ENCODE results near the gene ASB13. TPM values are rescaled to one million over a fixed set of nuclear protein-coding genes. Genes with fewer than 3 reads are reported as not detected.

ASB13 gene
- total and polyA plus RNA-seq, 2 donors (not counting 1 experiment from before 2014, with no cell fraction given) = 2.5 to 4.4 TPM

DNA sequence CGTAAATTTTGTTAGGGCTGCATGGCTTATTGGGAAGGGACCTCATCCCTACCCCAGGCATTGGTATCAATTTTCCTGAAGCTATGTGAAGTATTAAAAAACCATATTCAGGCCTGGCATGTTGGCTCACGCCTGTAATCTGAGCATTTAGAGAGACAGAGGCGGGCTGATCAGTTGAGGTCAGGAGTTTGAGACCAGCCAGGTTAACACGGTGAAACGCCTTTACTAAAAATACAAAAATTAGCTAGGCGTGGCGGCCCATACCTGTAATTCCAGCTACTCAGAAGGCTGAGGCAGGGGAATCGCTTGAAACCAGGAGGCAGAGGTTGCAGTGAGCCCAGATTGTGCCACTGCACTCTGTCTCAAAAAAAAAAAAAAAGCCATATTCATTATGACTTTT lies 25.4 kb upstream of the ASB13 start:
- Histone ChIP-seq H3K4me2 (replicated peaks; ENCODE audit: low read depth, low read length, poor library complexity, severe bottlenecking) (peak overlapping the region; percentile 96), H3K4me1 (ENCODE audit: control insufficient read depth in 2 of 2, insufficient read depth in 2 of 2, low read length in 2 of 2) (peaks cover 43 to 52% of the 10 kb centered on the region in 2 donors), H2AFZ (ENCODE audit: insufficient read depth, low read depth, low read length, poor library complexity, severe bottlenecking) (no peak overlapping the region), H3K27me3 (replicated peaks in 1 of 4; ENCODE audit: control extremely low read depth in 1 of 4, control insufficient read depth in 3 of 4, insufficient read depth in 4 of 4, low read length in 3 of 4) (no peaks in the 10 kb centered on the region), H3K9me3 (ENCODE audit: control extremely low read depth in 1 of 3, control insufficient read depth in 2 of 3, insufficient read depth in 1 of 3, low read length in 2 of 3) (no peaks in the 10 kb centered on the region), H3K4me3 (ENCODE audit: control extremely low read depth in 1 of 5, extremely low read depth in 1 of 5, insufficient read depth in 1 of 5, low read depth in 2 of 5, low read length in 4 of 5) (peak overlapping the region in 1 of 5 experiments; percentile 72), H3K79me2 (ENCODE audit: control insufficient read depth, insufficient read depth, low read length) (peaks cover 99% of the 10 kb centered on the region), H4K20me1 (ENCODE audit: control insufficient read depth, insufficient read depth, low read length, poor library complexity, severe bottlenecking) (peaks cover 47% of the 10 kb centered on the region), H3K36me3 (replicated peaks in 1 of 2; ENCODE audit: control extremely low read depth in 1 of 2, control insufficient read depth in 1 of 2, extremely low read depth in 1 of 2, insufficient read depth in 2 of 2, low read length in 1 of 2) (peaks cover 0 to 3% of the 10 kb centered on the region in 2 experiments), H3K27ac (ENCODE audit: low read length in 2 of 2) (no peak overlapping the region), H3K9ac (ENCODE audit: low read length) (no peak overlapping the region)
- Mint-ChIP-seq H3K4me3 (peak overlapping the region; percentile 35), H3K4me1 (peaks cover 60% of the 10 kb centered on the region), H3K27me3 (no peaks in the 10 kb centered on the region), H3K27ac (no peak overlapping the region), H3K9me3 (ENCODE audit: insufficient read depth) (no peaks in the 10 kb centered on the region)
- 51% methylated on average over 3 of the region's 8 CpGs for WGBS (ENCODE audit: insufficient coverage)
- TF ChIP-seq, protein P1, sequence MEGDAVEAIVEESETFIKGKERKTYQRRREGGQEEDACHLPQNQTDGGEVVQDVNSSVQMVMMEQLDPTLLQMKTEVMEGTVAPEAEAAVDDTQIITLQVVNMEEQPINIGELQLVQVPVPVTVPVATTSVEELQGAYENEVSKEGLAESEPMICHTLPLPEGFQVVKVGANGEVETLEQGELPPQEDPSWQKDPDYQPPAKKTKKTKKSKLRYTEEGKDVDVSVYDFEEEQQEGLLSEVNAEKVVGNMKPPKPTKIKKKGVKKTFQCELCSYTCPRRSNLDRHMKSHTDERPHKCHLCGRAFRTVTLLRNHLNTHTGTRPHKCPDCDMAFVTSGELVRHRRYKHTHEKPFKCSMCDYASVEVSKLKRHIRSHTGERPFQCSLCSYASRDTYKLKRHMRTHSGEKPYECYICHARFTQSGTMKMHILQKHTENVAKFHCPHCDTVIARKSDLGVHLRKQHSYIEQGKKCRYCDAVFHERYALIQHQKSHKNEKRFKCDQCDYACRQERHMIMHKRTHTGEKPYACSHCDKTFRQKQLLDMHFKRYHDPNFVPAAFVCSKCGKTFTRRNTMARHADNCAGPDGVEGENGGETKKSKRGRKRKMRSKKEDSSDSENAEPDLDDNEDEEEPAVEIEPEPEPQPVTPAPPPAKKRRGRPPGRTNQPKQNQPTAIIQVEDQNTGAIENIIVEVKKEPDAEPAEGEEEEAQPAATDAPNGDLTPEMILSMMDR (IDR thresholded peaks at IDR 0.05) = no peak
- TF ChIP-seq EZH2 (IDR thresholded peaks at IDR 0.05; ENCODE audit: borderline replicate concordance, insufficient read depth, low read depth, low read length, poor library complexity, severe bottlenecking) = no peak
- intact Hi-C loops (cut with micrococcal nuclease) = loop anchor here (2.0 kb wide), 1 partner anchor 15 kb away; no protein-coding TSS in a partner anchor
- ChIA-PET CTCF (interaction anchor here (0.7 to 1.9 kb wide), 4 partner anchors 13 to 63 kb away, joined by 3 to 7 read pairs (median 4); no protein-coding TSS in a partner anchor), POLR2A (interaction anchor here (0.6 to 0.8 kb wide), 3 partner anchors 9 to 86 kb away, joined by 3 to 11 read pairs (median 4); no protein-coding TSS in a partner anchor)
- DNase-seq = no peak
- ATAC-seq (ENCODE audit: low read depth) = no peak

DNA sequence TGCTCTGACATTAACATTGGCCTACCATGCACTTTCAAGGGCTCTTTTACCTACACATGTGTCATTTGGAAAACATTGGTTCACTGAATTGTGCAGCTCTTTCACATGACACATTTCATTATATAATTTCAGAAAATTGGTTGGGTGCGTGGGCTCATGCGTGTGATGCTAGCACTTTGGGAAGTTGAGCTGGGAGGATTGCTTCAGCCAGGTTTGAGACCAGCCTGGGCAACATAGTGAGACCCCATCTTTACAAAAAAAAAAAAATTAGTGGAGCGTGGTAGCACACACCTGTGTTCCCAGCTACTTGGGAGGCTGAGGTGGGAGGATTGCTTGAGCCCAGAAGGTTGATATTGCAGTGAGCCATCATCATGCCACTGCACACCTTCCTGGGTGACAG lies 22.2 kb upstream of the ASB13 start:
- Histone ChIP-seq H3K4me1 (ENCODE audit: control insufficient read depth in 2 of 2, insufficient read depth in 2 of 2, low read length in 2 of 2) (peaks cover 50 to 53% of the 10 kb centered on the region in 2 donors), H3K4me3 (ENCODE audit: control extremely low read depth in 1 of 5, extremely low read depth in 1 of 5, insufficient read depth in 1 of 5, low read depth in 2 of 5, low read length in 4 of 5) (no peak overlapping the region), H3K79me2 (ENCODE audit: control insufficient read depth, insufficient read depth, low read length) (peaks cover 77% of the 10 kb centered on the region), H2AFZ (ENCODE audit: insufficient read depth, low read depth, low read length, poor library complexity, severe bottlenecking) (no peak overlapping the region), H3K4me2 (replicated peaks; ENCODE audit: low read depth, low read length, poor library complexity, severe bottlenecking) (no peak overlapping the region), H3K9ac (ENCODE audit: low read length) (no peak overlapping the region), H3K27me3 (replicated peaks in 1 of 4; ENCODE audit: control extremely low read depth in 1 of 4, control insufficient read depth in 3 of 4, insufficient read depth in 4 of 4, low read length in 3 of 4) (no peaks in the 10 kb centered on the region), H4K20me1 (ENCODE audit: control insufficient read depth, insufficient read depth, low read length, poor library complexity, severe bottlenecking) (peaks cover 40% of the 10 kb centered on the region), H3K27ac (ENCODE audit: low read length in 2 of 2) (no peak overlapping the region), H3K36me3 (replicated peaks in 1 of 2; ENCODE audit: control extremely low read depth in 1 of 2, control insufficient read depth in 1 of 2, extremely low read depth in 1 of 2, insufficient read depth in 2 of 2, low read length in 1 of 2) (peaks cover 0 to 3% of the 10 kb centered on the region in 2 experiments), H3K9me3 (ENCODE audit: control extremely low read depth in 1 of 3, control insufficient read depth in 2 of 3, insufficient read depth in 1 of 3, low read length in 2 of 3) (no peaks in the 10 kb centered on the region)
- no peaks in the 10 kb centered on the region for H3K9me3 Mint-ChIP-seq (ENCODE audit: insufficient read depth)
- intact Hi-C loops (cut with micrococcal nuclease) = loop anchor here (10.0 kb wide), 2 partner anchors 476 to 1786 kb away; no protein-coding TSS in a partner anchor
- H3K27me3 Mint-ChIP-seq = no peaks in the 10 kb centered on the region
- H3K4me3 Mint-ChIP-seq = peak overlapping the region; percentile 23
- ChIA-PET POLR2A (no interaction called here), CTCF (interaction anchor here (0.5 to 1.4 kb wide), 2 partner anchors 30 to 65 kb away, joined by 4 to 5 read pairs; no protein-coding TSS in a partner anchor)
- no CpG with 5 or more reads among the region's 3 CpGs for WGBS (ENCODE audit: insufficient coverage)
- TF ChIP-seq, protein P1 (IDR thresholded peaks at IDR 0.05) = no peak
- no peak for TF ChIP-seq EZH2 (IDR thresholded peaks at IDR 0.05; ENCODE audit: borderline replicate concordance, insufficient read depth, low read depth, low read length, poor library complexity, severe bottlenecking)
- DNase-seq = no peak
- H3K4me1 Mint-ChIP-seq = peaks cover 55% of the 10 kb centered on the region
- no peak for ATAC-seq (ENCODE audit: low read depth)
- H3K27ac Mint-ChIP-seq = no peak overlapping the region
